Dendritic cell treated with granulocyte-macrophage colony-stimulating factor and Interleukin-4, amounts not matched to agents 40 ng/mL and 50 ng/mL, for 4 days (primary cell): ENCODE data around the gene MMP8.
A peak's percentile ranks its signal among the peaks of the same experiment; 100 is the strongest.
"Not testable (repeated sequence)": the region's sequence is repeated elsewhere in the genome, so short reads cannot be mapped to it uniquely, and the experiment has no call there.

Source experiments
- H3K27ac Mint-ChIP-seq: one replicate; pipeline ENCODE4 v1.8.0; 2022; ENCODE audit warnings: mild to moderate bottlenecking, mixed read lengths
- H3K27me3 Mint-ChIP-seq: one replicate; pipeline ENCODE4 v1.8.0; 2022; ENCODE audit warnings: mild to moderate bottlenecking, mixed read lengths
- H3K36me3 Mint-ChIP-seq: one replicate; pipeline ENCODE4 v1.8.0; 2022; ENCODE audit warnings: low read depth, mixed read lengths
- H3K4me1 Mint-ChIP-seq: one replicate; pipeline ENCODE4 v1.8.0; 2022; ENCODE audit warnings: low read depth, mixed read lengths
- H3K4me3 Mint-ChIP-seq: one replicate; pipeline ENCODE4 v1.8.0; 2022; ENCODE audit warnings: mild to moderate bottlenecking, moderate library complexity, mixed read lengths
- H3K9me3 Mint-ChIP-seq: one replicate; pipeline ENCODE4 v1.8.0; 2022; ENCODE audit warnings: mixed read lengths
- intact Hi-C: fragments of 100-400 bp; cut with micrococcal nuclease; formaldehyde crosslinking; loops from one replicate; pipeline ENCODE4 v1.15.0; 2022

The MMP8 gene

DNA sequence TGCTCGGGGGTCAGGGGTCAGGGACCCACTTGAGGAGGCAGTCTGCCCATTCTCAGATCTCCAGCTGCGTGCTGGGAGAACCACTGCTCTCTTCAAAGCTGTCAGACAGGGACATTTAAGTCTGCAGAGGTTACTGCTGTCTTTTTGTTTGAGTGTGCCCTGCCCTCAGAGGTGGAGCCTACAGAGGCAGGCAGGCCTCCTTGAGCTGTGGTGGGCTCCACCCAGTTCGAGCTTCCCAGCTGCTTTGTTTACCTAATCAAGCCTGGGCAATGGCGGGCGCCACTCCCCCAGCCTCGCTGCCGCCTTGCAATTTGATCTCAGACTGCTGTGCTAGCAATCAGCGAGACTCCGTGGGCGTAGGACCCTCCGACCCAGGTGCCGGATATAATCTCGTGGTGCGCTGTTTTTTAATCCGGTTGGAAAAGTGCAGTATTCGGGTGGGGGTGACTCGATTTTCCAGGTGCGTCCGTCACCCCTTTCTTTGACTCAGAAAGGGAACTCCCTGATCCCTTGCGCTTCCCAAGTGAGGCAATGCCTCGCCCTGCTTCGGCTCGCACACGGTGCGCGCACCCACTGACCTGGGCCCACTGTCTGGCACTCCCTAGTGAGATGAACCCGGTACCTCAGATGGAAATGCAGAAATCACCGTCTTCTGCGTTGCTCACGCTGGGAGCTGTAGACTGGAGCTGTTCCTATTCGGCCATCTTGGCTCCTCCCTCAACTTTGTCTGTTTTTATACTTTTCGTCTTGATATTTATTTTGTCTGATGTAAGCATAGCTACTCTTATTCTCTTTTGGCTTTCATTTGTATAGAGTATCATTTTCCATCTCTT lies 22.2 kb upstream of the MMP8 start:
- H3K4me1 Mint-ChIP-seq, intact Hi-C loops, H3K36me3 Mint-ChIP-seq, H3K27ac Mint-ChIP-seq, H3K4me3 Mint-ChIP-seq, H3K9me3 Mint-ChIP-seq: not testable (repeated sequence)
- H3K27me3 Mint-ChIP-seq, result peaks cover 55% of the 10 kb centered on the region

DNA sequence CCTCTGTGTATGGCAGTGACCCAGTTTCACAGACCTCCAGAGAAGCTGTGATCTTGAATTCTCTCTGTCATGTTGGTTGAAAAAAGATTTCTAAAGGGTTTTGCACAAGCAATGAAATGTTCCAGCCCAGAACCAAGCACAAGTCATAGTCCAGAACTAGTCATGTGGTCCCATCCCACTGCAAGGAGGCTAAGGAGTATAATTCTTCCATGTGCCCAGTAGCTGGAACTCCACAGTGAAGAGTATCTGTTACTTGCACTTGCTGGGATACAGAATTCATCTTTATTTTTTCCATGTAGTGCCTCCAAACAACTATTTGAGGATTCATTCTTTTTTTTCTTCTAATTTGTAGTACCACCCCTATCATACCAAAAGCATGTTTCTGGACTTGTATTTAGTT lies 9.9 kb upstream of the MMP8 start:
- Mint-ChIP-seq H3K4me1 (peaks cover 7% of the 10 kb centered on the region), H3K36me3 (no peaks in the 10 kb centered on the region), H3K4me3 (no peak overlapping the region), H3K9me3 (no peaks in the 10 kb centered on the region), H3K27ac (no peak overlapping the region), H3K27me3 (peaks cover 45% of the 10 kb centered on the region)
- intact Hi-C loops, result loop anchor here (10.0 kb wide), 1 partner anchor 180 kb away; no protein-coding TSS in a partner anchor

DNA sequence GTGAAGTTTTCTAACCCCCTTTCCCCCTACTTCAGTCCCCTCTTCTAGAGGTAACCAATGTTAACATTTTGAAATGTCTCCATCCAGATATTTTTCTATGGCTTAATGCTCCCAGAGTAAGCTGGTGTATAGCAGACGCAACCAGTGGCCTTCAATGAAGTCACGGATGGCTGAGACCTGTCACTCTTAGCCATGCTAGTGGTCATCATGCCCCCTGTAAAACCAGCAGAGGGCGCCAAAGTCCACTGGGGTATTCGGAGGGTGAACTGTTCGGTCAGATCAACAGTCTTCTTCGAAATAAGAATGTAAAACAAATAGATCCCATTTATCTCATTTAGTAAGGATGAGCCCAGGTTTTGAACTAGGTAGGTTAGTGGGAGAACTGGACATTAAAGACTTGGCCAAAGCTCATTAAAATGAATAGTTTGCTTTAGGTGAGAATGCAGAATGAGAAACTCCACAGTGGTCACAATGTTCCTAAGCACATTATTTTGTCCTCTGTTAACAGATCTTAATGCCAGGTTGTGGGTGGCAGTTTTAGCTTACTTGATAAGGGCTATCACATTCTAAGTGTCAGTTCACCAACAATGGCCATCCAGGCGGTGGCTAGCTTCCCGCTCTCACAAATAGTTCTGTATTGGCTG lies 8.6 kb upstream of the MMP8 start:
- H3K9me3 Mint-ChIP-seq, result no peaks in the 10 kb centered on the region
- peaks cover 16% of the 10 kb centered on the region for H3K4me1 Mint-ChIP-seq
- intact Hi-C loops, result loop anchor here (1.0 to 10.0 kb wide), 4 partner anchors 47 to 321 kb away; partner anchors contain the start of gene MMP10
- peaks cover 37% of the 10 kb centered on the region for H3K27me3 Mint-ChIP-seq
- no peak overlapping the region for H3K4me3 Mint-ChIP-seq
- H3K36me3 Mint-ChIP-seq, result no peaks in the 10 kb centered on the region
- no peak overlapping the region for H3K27ac Mint-ChIP-seq

DNA sequence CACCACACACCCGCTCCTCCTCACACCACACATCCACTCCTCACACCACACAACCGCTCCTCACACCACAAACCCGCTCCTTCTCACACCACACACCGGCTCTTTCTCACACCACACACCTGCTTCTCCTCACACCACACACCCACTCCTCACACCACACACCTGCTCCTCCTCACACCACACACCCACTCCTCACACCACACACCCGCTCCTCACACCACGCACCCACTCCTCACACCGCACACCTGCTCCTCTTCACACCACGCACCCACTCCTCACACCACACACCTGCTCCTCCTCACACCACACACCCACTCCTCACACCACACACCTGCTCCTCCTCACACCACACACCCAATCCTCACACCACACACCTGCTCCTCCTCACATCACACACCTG lies 6.2 kb upstream of the MMP8 start:
- not testable (repeated sequence) for H3K27ac Mint-ChIP-seq, H3K4me3 Mint-ChIP-seq, H3K9me3 Mint-ChIP-seq, H3K36me3 Mint-ChIP-seq
- H3K27me3 Mint-ChIP-seq, result peaks cover 22% of the 10 kb centered on the region
- peaks cover 28% of the 10 kb centered on the region for H3K4me1 Mint-ChIP-seq
- intact Hi-C loops, result loop anchor here (10.0 kb wide), 1 partner anchor 184 kb away; no protein-coding TSS in a partner anchor

DNA sequence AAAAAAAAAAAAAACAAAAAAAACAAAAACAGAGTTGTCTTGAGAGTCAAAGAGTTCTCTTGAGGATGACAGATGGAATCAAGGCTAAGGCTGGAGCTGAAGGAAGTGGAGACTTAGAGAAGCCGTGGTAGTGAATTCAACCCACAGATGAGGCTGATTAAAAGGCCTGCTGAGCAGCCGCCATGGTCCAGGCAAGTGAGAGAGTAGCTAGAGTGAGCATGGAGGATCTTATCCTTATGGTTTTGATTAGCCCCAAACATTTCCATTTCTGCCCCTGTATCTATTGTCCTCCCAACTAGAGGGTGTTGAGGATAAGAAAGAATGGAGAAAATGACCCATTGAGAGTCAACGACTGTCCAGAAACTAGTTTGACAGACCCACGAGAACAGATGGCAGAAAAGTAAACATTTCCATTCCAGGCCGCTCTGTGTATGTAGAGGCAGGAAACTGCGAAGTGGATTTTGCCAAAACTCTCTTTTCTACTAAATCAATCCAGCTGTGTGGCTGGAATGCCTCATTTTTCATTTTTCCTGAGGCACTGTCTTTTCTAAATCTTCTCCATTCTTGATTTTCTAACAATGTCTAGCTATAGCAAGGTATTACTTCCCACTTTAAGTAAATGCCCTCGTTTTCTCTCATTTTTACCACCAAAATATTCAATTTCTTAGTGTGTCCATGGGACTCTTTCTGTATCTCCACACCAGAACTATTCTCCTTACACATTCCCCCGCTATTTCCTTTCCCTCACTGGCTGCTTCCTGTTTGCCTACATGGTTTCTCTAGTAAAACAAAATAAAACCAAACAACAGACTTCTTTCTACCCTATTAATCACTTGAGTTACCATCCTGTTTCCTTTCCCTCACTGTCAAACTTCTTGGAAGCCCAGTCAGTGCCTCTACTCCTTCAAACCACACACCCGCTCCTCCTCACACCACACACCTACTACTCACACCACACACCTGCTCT lies 5.4 kb upstream of the MMP8 start:
- H3K4me3 Mint-ChIP-seq, result no peak overlapping the region
- H3K9me3 Mint-ChIP-seq, result no peaks in the 10 kb centered on the region
- H3K27me3 Mint-ChIP-seq, result peaks cover 18% of the 10 kb centered on the region
- peaks cover 29% of the 10 kb centered on the region for H3K4me1 Mint-ChIP-seq
- intact Hi-C loops, result loop anchor here (10.0 kb wide), 1 partner anchor 185 kb away; no protein-coding TSS in a partner anchor
- peak overlapping the region; percentile 14 for H3K27ac Mint-ChIP-seq
- H3K36me3 Mint-ChIP-seq, result no peaks in the 10 kb centered on the region

DNA sequence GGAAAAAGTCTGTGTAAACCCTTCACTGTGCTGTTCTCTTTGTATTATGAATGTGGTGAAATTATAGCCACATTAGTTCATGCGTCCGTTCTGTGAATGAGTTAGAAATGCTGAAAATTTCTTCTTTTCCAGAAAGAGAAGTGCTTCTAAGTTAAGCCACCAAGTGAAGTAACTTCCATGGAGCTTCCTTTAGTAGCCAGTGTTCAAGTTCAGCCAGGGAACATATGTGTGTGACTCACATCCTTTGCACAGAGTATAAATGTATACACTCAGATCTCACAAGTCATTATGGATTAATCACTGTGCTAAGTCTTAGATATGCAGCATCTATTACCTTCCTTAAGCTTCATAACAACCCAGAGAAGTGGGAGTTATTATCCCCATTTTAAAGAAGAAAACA lies 3.1 kb upstream of the MMP8 start:
- Mint-ChIP-seq H3K4me1 (peaks cover 36% of the 10 kb centered on the region), H3K27ac (no peak overlapping the region), H3K9me3 (no peaks in the 10 kb centered on the region), H3K36me3 (no peaks in the 10 kb centered on the region), H3K27me3 (peaks cover 11% of the 10 kb centered on the region), H3K4me3 (no peak overlapping the region)
- intact Hi-C loops, result no loop called here

DNA sequence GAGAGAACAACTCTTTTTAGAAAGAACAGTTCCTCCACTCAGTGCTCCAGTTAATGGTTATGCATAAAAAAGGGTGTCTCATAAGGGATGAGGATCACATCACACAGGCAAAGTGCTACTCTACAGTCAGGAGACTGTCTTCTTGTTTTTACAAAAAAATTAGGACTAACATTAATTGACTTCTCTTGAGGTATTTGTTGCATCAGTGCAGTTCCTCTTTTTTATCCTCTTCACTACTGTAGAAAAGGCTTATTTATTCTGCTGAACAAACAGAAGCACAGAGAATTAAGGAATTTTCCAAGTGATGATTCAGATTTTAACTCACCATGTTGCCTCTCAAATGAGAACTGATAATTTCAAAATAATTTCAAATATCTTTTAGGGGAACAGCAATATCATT lies 1.9 kb downstream of the MMP8 start:
- no peaks in the 10 kb centered on the region for H3K36me3 Mint-ChIP-seq
- H3K27ac Mint-ChIP-seq, result peak overlapping the region; percentile 50
- no peaks in the 10 kb centered on the region for H3K9me3 Mint-ChIP-seq
- peaks cover 12% of the 10 kb centered on the region for H3K27me3 Mint-ChIP-seq
- no peak overlapping the region for H3K4me3 Mint-ChIP-seq
- intact Hi-C loops, result no loop called here
- H3K4me1 Mint-ChIP-seq, result peaks cover 49% of the 10 kb centered on the region

DNA sequence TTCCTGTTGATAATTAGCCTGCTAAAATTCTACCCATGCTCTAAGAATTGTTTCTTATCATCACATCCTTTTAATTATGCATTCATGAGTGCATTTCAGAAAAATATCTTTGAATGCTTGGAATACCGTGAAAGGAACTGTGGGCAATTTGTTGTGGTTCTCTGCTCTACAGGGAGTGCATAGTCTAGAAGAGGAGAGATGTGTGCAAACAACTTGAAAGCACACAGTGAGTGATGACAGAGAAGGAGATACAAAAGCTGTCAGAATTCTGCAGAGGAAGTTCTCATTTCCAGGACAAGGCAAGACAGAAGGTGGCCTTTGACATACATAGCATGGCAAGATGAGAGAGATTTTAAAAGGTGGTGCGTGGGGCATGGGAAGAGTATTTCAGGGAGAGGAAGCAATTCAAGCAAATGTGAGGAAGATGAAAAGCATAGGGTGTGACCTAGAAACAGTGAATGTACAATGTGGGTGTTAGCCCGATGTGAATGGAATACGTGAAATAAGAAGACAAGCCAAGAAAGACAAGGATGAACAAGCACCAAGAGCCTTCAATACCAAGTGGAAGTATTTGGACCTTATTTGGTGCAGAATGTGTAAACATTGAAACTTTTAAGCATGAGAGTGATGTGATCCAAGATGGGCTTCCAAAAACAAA lies 5.0 kb downstream of the MMP8 start:
- no peak overlapping the region for H3K4me3 Mint-ChIP-seq
- H3K27me3 Mint-ChIP-seq, result peaks cover 14% of the 10 kb centered on the region
- H3K27ac Mint-ChIP-seq, result peak overlapping the region; percentile 1
- H3K9me3 Mint-ChIP-seq, result no peaks in the 10 kb centered on the region
- no peaks in the 10 kb centered on the region for H3K36me3 Mint-ChIP-seq
- intact Hi-C loops, result no loop called here
- peaks cover 37% of the 10 kb centered on the region for H3K4me1 Mint-ChIP-seq

DNA sequence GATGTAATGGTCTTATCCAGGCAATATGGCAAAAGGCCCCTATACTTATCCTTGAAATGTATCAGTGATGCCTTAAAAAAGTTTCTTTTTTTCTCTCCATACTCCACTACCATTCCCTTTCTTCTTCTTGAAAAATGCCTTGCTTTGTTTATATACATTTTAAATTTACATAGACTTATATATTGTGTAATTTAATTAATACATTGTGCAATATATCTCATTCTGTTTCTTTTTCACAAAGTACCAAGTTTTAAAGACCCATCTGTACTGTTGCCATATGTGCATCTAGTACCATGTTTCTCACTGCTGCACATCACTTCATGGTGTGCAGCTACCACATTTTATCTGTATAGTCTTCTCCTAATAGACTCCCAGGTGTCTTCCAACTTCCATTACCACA lies 7.5 kb downstream of the MMP8 start:
- Mint-ChIP-seq H3K27ac (no peak overlapping the region), H3K4me1 (peaks cover 35% of the 10 kb centered on the region), H3K27me3 (peaks cover 14% of the 10 kb centered on the region), H3K9me3 (no peaks in the 10 kb centered on the region), H3K4me3 (no peak overlapping the region), H3K36me3 (no peaks in the 10 kb centered on the region)
- intact Hi-C loops, result no loop called here

DNA sequence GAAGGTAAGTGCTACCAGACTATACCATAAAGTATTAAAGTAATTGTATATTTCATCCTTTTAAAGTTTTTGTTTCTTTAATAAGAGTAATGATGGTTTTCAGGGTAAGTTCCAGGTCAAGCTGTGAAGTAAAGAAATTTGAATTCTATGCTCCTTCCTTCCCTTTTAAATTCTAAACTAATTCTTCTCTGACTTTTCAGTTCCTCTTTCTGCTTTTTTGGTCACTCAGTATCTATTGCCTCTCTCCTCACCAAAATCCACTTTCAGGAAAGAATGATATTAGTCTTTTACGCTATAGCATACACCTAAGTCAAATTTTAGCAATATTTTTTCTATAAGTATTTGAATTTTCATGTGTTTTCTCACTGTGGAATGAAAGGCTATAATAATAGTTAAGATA lies 8.2 kb downstream of the MMP8 start:
- Mint-ChIP-seq H3K4me1 (peaks cover 31% of the 10 kb centered on the region), H3K27me3 (peaks cover 13% of the 10 kb centered on the region), H3K36me3 (no peaks in the 10 kb centered on the region), H3K4me3 (no peak overlapping the region), H3K9me3 (no peaks in the 10 kb centered on the region), H3K27ac (no peak overlapping the region)
- intact Hi-C loops, result no loop called here

DNA sequence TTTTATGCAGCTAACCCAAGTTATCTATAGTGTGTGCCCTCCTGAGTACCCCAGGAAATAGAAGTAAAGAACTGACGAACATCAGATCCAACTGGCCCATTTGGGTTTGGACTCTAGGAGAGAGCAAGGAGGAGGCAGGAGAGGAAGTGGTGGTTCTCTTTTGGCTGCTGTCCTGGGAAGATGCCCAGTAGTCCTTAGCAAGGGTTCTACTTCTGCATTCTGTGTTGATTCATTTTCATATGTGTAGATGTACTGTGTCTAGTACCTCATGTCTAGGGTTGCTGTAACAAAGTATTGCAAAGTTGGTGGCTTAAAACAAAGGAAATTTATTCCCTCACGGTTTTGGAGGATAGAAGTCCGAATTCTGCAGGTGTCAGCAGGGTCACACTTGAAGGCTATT lies 12.6 kb downstream of the MMP8 start:
- intact Hi-C loops, result no loop called here
- no peak overlapping the region for H3K4me3 Mint-ChIP-seq
- no peaks in the 10 kb centered on the region for H3K27me3 Mint-ChIP-seq
- no peaks in the 10 kb centered on the region for H3K9me3 Mint-ChIP-seq
- H3K4me1 Mint-ChIP-seq, result peaks cover 31% of the 10 kb centered on the region
- H3K27ac Mint-ChIP-seq, result no peak overlapping the region
- H3K36me3 Mint-ChIP-seq, result no peaks in the 10 kb centered on the region

DNA sequence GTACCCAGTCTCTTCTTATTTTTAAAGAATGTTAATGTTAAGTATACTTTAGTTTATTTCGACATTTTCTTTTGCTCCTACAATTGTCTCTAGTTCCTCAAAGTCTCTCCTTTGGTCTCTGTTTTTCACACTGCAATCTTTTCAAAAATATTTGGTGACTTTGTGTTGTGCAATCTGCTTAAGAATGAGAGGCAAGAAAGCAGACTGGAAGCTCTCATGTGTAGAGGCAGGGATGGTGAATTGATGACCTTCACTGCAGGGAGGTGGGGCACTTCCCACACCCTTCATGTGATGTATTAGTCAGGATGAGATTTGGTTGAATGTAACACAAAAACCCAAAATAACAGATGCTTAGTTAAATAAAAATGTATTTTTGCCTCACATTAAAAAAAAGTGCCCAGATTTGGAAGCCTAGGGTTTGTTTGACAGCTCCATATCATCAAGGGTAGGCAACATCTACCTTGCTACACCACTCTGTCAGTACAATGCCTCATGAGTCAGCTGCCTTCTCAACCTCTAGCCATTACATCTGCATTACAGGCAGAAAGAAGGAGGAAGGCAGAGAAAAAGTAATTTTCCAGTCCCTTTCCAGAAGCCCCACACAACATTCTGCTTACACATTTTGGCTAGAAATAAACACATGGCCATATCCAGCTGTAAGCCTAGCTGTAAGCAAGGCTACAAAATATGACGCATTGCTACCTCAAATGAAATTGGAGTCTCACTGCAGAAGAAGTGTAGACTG lies 15.4 kb downstream of the MMP8 start:
- intact Hi-C loops, result no loop called here
- Mint-ChIP-seq H3K27ac (peak overlapping the region; percentile 10), H3K36me3 (no peaks in the 10 kb centered on the region), H3K9me3 (no peaks in the 10 kb centered on the region), H3K4me3 (no peak overlapping the region), H3K27me3 (peaks cover 8% of the 10 kb centered on the region), H3K4me1 (peaks cover 26% of the 10 kb centered on the region)

DNA sequence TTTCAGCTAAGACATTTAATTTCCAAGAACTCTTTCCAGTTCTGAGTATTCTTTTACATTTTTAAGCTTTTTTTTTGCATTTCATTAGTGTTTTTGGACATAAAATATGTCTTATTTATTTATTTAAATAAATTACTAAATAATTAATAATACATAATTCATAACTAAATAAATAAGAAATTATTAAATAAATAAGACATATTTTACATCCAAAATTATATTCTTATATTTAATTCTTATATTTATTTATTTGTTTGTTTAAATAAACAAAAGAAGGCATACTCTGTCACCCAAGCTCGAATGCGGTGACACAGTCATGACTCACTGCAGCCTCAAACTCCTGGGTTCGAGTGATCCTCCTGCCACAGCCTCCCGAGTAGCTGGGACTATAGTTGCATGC lies 16.1 kb downstream of the MMP8 start:
- no peaks in the 10 kb centered on the region for H3K9me3 Mint-ChIP-seq
- H3K4me3 Mint-ChIP-seq, result no peak overlapping the region
- peaks cover 26% of the 10 kb centered on the region for H3K4me1 Mint-ChIP-seq
- H3K27me3 Mint-ChIP-seq, result peaks cover 12% of the 10 kb centered on the region
- no peak overlapping the region for H3K27ac Mint-ChIP-seq
- intact Hi-C loops, result no loop called here
- H3K36me3 Mint-ChIP-seq, result no peaks in the 10 kb centered on the region
